ENCODE data around the gene SMAD2. TPM values are rescaled to one million over a fixed set of nuclear protein-coding genes. Genes with fewer than 3 reads are reported as not detected.

Gene SMAD2
- total RNA-seq, 1 donor from 2014 or later = 140 TPM

DNA sequence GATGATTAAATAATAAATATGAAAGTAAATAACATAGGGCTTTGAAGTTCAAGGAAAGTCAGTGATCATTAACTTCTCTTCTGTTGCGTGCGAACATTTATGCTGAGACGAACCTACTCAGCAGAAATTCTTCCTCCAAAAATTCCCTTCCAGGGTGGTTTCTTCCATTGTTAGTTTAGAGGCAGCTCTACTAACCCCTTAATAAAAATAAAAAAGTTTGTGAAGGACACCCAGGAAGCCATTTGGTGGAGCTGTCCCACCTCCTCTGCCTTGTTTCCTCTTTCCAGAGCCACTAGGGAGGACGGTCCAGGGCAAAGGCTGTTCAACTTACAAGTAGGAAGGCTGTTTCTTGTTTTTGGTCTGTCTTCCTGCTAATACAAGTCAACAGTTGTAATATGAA is 2.1 kb upstream of the SMAD2 start:
- intact Hi-C loops (cut with micrococcal nuclease) = loop anchor here (10.0 kb wide), 1 partner anchor 1022 kb away; the partner anchor contains the start of gene SMAD7

DNA sequence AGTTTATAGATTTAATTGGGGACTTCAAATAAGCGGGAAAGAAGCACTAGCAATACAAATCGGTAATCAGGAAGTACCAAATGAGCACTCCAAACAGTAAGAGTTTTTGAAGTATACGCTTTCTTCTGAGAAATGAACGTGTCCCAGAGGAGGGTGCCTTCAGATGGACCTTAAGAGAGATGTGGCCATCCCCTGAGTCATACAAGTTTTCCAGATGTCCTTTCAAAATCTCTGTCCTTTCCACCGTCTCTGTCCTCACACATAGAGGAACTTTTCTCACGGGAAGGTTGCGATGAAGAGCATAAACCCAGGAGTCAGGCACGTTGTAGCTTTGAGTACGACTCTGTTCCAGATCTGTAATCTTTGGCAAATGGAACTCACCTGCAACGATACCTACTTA is 1.7 kb upstream of the SMAD2 start:
- intact Hi-C loops (cut with micrococcal nuclease) = loop anchor here (10.0 kb wide), 1 partner anchor 1023 kb away; the partner anchor contains the start of gene SMAD7

DNA sequence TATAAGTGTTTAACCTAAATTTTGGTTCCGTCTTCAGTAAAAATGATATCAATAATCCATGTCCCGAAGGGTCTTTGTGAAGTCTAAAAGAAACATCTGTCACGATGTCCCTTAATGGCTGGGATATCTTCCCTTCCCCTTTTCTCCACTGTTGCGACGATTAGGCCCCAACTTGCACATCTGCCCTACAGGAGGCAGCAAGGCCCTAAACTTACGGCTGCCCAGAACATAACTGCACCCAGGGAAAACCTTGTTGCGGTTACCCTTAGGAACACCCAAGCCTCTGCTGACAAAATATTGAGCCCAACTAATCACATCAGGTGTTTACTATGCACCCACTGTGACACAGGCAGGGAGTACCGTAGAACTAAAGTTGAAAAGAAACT is 1.3 kb upstream of the SMAD2 start:
- intact Hi-C loops (cut with micrococcal nuclease) = loop anchor here (1.0 to 10.0 kb wide), 10 partner anchors 77 to 1883 kb away; partner anchors contain the start of genes C18orf32, CTIF, HDHD2 and IER3IP1

DNA sequence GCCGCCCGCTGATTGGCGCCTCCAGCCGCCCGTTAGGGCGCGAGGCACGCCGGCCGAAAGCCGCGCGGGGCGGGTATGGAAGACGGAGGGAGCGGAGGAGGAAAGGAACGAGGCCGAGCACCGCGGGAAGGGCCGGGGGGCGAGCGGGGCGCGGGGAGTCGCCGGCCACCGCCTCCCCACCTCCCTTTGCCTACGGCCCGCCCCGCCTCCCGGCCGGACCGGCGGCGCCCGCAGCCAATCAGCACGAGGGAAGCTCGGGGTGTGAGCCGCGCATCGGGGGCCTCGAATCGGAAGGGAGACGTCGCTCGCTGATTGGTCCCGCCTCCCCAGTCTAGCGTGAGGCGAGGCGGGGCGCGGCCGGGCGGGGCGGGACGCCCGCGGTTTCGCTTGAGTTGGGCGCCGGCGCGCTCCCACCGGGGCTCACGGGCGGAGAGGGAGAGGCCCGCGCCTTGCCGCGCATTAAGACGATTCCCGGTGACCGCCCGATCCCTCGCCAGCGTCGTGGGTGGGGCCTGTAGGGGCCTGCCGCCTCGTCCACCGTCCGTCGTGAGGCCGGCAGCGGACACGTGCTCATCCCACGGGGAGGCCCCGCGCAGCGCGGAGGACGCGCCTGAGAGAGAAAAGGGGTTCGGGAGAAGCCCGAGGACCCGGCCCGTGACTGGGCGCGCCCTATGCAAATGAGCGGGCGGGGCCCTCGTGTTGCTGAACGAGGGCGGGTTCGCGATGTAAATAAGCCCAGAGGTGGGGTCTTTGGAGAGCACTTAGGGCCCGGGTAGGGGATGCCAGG is 665 bp upstream of the SMAD2 start:
- intact Hi-C loops (cut with micrococcal nuclease) = loop anchor here (1.0 to 10.0 kb wide), 11 partner anchors 77 to 1884 kb away; partner anchors contain the start of genes C18orf32, CTIF, HDHD2 and IER3IP1

DNA sequence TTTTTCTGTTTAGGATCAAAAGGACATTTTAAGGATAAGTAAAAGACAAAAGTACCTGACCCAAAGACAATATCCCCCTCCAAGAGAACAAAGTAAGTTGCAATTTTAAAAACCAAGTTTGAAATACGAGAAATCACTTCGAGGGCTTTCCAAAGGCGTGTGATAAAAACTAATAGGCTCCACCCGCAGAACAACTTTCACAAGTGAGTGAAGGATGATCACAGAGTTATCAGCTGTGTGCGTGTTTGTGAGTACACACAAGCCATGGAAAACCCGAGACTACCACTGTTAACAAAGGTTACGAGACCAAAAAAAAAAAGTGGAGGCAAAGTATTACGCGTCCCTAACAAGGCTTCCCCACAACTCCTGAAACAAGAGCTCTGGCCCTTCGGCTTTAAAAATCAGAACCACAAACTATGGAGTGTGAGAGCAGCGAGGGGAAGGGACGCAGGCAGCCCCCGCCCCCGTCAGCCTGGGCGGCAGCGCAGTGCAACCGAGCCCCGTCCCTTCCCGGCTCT is 719 bp downstream of the SMAD2 start:
- intact Hi-C loops (cut with micrococcal nuclease) = loop anchor here (1.0 to 10.0 kb wide), 12 partner anchors 17 to 1885 kb away; partner anchors contain the start of genes C18orf32, CTIF, HDHD2 and IER3IP1

DNA sequence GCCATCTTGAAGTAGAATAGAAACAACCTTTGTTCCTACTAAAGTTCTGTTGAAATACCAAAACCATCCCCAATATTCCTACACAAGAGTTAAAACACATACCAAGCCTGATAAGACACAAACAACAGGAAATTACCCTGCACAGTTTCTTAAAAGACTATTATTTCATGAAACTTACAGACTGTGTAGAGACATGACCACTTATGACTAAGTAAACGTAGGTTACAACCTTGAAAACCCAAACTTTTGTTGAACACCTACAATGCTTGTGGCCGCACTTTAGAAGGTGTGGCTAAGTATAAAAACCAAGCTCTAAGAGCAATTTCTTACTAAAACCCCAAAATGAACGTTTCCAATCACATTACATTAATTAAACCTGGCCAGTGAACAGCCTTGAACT is 2.0 kb downstream of the SMAD2 start:
- intact Hi-C loops (cut with micrococcal nuclease) = loop anchor here (1.0 to 5.0 kb wide), 5 partner anchors 10 to 1011 kb away; partner anchors contain the start of genes KATNAL2 and PIAS2

DNA sequence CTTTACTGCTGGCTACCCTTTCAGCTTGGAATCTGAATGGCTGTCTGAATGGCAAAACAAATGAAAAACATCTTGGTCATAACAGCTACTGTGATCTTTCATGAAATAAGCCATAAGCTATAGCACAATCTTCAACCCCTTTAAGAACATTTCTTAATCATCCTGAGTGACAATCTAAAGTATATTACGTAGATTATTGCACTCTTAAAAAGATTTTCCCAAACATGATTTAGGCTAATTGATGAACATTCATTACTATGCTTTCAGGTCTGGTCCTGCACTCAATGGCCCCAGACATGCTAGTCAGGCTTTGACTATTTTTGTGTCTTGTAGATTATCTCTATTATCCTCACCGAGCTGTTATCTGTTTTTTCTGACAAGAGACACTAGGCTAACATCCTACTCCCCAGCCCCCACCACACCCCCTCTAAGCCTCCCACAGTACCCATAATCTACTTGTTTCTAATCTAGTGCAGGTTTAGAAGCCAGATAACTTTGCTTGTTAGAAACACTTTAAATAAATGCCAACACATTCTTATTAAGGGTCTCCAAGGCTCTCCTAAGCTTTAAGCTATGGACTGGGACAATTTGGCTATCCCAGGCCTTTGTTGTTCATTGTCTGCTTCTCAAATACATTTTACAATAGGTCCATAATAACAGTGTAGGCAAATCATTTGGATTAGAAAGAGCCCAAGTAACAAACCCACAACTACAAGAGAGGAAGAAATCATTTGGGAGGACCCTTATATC is 4.2 kb downstream of the SMAD2 start:
- intact Hi-C loops (cut with micrococcal nuclease) = loop anchor here (5.0 kb wide), 3 partner anchors 34 to 1009 kb away; partner anchors contain the start of genes KATNAL2 and PIAS2

DNA sequence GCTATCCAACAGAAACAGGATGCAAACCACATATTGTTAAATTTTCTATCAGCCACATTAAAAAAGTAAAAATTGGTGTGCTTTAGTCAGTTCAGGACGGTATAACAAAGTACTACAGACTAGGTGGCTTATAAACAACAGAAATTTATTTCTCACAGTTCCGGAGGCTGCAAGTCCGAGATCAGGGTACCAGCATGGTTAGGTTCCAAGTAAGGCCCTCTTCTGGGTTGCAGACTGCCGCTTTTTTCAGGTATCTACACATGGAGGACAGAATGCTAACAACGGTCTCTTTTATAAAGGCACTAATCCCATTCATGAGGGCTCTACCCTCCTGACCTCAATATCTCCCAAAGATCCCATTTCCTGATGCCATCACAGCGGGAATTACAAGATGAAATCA is 10.5 kb downstream of the SMAD2 start:
- intact Hi-C loops (cut with micrococcal nuclease) = no loop called here

DNA sequence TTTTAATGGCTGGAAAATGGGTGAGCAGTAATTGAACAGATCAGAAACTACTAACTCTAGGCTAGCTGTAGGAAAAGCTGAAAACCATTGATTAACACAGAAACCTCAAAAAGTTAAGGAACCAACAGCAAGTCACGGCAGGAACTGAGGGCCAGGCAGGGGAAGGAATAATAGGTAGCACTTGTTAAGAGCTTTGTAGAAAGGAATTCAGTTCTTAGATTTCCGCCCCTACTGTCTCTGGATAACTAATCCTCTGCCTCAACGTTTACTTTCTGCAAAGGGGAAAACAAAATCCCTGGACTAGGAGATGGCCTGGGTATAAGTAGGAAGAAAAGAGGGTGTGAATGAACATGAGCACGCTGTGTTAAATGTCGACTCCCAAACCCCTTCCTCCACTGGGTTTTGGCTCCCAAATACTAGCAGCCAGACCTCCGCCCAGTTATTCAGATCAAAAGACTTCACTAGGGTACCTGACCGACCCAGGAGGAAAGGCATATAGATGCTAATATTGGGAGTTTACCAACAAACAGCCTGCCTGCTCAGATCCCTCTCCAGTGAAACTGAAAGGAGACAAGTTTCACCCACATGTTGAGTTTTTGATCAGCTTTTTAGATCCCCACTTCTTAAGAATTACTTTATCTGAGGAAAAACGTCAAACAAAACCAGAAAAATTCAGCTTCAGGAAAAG is 12.4 kb downstream of the SMAD2 start:
- intact Hi-C loops (cut with micrococcal nuclease) = loop anchor here (1.0 kb wide), 1 partner anchor 10 kb away; no protein-coding TSS in a partner anchor

DNA sequence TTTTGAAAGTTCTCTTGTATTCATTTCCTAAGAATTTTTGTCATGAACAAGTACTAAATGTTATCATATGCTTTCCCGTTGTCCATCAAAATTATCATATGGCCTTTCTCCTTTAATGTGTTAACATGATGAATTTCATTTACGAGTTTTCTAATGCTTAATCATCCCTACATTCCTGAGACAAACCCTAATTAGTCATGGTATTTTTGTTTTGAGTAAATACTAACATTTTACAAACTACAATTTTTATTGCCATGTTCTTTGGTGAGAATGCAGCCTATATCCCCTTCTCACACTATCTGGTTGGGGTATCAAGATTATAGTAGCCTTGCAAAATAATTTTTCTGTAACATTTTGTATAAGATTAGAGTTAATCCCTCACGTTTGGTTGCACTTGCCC is 14.5 kb downstream of the SMAD2 start:
- intact Hi-C loops (cut with micrococcal nuclease) = no loop called here

DNA sequence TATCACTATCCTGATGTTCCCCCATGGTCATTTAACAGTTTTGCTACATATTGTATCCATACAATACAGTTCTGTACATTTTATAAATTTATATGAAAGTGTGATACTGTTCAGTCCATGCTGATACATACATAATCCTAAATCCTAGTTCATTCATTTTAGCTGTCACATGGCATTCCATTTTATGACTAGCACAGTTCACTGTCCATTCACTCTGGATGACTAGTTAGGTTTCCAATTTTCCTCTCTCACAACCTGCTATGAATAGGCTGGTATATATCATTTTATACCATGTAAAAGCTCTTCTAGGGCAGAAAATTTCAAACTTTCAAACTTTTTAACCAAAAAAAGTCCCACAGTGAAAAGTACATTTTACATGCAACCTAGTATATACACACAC is 15.2 kb downstream of the SMAD2 start:
- intact Hi-C loops (cut with micrococcal nuclease) = no loop called here

DNA sequence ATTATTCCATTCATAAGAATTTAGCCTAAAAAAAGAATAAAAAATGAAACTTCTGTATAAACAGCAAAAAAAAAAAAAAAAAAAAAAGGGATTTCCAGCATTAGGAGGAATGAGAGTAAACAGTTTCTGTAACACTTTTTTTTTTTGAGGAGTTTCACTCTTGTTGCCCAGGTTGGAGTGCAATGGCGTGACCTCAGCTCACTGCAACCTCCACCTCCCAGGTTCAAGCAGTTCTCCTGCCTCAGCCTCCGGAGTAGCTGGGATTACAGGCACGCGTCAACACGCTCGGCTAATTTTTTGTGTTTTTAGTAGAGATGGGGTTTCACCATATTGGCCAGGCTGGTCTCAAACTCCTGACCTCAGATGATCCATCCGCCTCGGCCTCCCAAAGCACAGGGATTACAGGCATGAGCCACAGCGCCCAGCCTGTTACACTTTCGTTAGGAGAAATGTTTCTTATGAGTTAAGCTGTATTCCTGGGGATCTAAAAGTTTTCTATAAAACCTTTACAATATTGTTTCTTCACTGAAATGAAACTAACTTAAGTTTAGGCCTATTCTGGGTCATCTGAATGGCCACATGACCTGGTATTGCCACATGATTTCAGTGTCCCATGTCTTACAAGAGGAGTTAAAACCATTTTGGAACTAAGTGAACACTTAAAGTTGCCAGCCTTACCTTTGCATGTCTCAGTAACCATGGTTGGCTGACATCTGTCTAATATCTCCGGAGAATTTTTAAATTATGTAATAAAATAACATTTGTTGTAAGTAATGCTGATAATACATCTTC is 17.5 kb downstream of the SMAD2 start:
- intact Hi-C loops (cut with micrococcal nuclease) = loop anchor here (1.0 kb wide), 2 partner anchors 12 to 16 kb away; no protein-coding TSS in a partner anchor

DNA sequence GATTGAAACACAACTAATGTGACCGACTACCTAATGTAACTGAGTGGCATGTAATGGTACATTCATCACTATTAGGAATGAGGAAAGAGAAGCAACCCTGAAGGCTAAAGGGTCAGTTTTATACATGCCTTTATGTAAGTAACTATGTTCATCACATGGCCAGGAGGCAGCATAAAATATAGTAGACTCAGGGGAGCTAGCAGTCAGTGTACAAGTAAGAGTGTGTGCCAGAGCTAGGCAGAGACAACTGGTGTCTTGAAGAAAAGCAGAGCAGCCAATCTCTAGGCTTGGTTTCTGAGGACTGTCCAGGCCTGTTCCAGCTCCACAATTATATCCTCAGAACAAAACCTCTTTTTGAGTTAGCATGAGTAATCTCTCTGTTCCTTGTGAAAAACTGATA is 18.1 kb downstream of the SMAD2 start:
- intact Hi-C loops (cut with micrococcal nuclease) = loop anchor here (1.0 kb wide), 2 partner anchors 11 to 17 kb away; no protein-coding TSS in a partner anchor

DNA sequence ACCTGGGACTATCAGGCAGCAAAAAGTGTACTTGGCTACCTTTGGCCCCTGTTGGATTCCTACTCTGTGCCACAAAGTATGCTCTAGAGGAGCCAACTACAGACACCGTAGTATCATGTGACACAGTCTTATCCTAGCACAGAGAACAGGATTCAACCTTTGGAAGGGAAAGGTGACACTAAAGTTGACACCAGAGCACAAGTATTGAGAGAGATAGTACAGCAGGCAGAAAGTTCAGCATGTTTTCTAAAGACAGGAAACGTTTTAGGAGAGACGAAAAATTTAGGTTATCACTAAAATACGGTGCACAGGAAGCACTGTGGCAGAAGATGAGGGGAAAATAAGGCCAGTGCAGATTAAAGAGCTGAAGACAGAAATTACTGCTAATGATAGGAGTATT is 18.6 kb downstream of the SMAD2 start:
- intact Hi-C loops (cut with micrococcal nuclease) = loop anchor here (1.0 kb wide), 2 partner anchors 11 to 17 kb away; no protein-coding TSS in a partner anchor

DNA sequence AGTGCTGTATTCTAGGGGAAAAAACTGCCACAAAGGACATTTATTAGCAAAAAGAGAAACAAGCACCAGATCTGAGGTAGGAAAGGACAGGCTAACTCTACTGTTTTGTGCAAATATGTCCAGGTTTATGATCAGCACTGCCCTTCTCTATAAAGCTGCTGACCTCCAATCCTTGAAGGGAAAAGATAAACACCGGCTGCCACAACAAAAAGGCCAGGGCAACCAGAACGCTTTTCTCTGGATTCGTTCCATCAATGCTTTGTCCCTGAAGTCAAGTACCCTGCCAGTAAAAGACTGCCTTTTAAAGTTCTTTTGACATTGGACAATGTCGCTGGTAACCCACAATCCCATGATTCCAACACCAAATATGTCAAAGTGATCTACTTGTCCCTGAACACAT is 21.0 kb downstream of the SMAD2 start:
- intact Hi-C loops (cut with micrococcal nuclease) = no loop called here

DNA sequence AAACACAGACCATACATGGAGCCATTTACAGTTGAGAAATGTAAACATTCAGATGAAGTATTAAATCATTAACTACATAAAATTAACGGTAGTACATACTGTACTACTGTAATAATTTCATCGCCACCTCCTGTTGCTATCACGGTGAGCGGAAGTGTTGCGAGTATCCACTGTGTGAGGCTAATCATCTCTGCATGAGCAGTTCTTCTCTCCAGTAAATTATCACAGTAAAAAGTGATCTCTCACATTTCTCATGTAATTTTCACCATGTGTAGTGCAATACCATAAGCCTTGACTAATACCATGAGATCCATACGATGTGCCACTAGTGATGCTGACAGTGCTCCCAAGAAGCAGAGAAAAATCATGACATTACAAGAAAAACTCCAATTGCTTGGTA is 21.9 kb downstream of the SMAD2 start:
- intact Hi-C loops (cut with micrococcal nuclease) = no loop called here

DNA sequence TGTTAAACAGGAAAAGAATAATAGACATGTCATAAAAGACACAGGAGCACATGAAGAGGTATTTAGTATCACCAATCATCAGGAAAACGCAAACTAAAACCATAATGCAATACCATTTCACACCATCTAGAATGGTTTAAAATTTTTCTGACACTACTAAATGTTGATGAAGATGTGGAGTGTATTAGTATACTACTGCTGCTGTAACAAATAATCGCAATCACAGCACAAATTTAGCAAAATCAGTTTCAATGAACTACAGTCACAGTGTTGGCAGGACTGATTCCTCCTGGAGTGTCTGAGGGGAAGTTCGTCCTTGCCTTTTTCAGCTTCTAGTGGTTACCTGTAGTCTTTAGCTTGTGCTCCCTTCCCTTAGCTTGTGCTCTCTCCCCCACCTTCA is 24.1 kb downstream of the SMAD2 start:
- intact Hi-C loops (cut with micrococcal nuclease) = no loop called here

DNA sequence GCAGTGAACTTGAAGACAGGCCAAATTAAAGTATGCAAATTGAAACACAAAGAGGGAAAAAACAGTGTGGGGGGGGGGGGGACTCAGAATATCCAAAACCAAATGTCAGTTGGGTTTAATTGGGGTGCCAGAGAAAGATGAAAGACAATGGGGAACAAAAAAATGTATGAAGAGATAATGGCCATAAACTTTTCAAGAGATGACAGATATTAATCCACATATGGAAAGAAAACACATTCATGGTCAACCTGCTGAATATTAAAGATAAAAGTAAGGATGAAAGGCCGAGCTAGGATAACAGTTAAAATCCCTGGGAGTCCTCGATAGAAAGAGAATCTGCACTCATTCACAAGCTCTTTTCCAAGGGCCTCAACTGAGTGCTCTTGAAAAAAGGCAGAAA is 26.6 kb downstream of the SMAD2 start:
- intact Hi-C loops (cut with micrococcal nuclease) = no loop called here

DNA sequence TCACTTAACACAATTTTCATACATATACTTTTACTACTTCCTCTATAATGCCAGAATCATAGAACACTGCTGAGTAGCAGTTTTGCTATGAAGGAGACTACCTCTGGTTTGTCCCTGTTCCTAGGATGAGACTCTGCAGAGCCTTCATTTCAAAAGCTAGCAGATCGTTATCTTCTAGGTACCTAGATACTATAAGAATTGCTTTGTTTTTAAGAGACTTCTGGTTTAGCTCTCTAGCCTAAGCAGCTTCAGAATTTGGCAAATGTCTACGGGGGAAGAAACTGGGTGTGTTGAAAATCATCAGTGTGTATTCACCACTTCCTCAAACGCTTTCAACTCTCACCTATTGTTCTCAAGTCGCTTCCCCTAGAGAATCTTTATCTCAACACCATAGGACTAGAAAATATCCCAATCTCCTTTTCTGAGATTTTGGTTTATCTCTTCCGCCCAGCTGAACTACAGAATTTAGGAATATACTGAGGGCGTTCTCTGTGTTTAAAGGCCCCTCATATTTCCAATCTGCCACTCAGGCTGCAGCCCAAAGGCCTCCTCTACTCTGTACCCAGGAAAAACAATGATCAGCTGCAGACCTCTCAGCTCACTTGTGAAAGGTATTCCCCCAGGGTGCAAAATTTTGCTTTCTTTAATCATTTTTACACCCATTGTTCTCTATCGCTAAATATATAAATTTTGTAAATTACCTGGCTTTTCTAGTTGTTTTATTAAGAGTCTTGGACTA is 28.7 kb downstream of the SMAD2 start:
- intact Hi-C loops (cut with micrococcal nuclease) = loop anchor here (1.0 kb wide), 2 partner anchors 11 to 27 kb away; no protein-coding TSS in a partner anchor
